Measurements from ENCODE around the gene TMEM218.

DNA sequence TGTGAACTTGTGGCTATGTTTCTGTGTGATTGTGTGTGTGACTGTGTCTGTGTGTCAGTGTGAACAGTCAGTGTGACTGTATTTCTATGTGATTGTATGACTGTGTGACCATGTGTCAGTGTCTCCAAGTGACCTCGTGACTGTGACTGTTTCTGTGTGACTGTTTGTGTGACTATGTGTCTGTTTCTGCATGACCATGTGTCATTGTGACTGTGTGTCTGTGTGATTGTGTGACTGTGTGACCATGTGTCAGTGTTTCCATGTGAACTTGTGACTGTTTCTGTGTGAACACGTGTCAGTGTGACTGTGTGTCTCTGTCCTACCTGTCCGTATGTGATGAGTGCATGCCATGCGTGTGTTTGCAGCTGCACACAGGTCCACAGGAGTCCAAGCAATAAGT lies 44.3 kb upstream of the TMEM218 start:
- TF ChIP-seq EZH2 (IDR thresholded peaks at IDR 0.05; ENCODE audit: insufficient read depth, poor library complexity, severe bottlenecking) (no peak), EZH2phosphoT487 (IDR thresholded peaks at IDR 0.05; ENCODE audit: insufficient read depth, low read depth) (no peak)

All from GM23248 (cell line).